HG02571 (cell line): ENCODE measurements around the gene PBX1.

Experiments
- ATAC-seq: cut with Tn5 transposase; IDR thresholded peaks from one replicate; pipeline ENCODE4 v1.9.1; 2021; ENCODE audit warnings: mild to moderate bottlenecking, moderate library complexity; ENCODE audit not compliant: unreplicated experiment

PBX1 gene

GRCh38 chr1:164901031-164901430, 342.0 kb downstream of the PBX1 start:
- ATAC-seq: no peak
